Cardiac septum (tissue), 1 donor: Measurements from ENCODE around the gene CENPP. TPM values are rescaled to one million over a fixed set of nuclear protein-coding genes. Genes with fewer than 3 reads are reported as not detected.

Experiments
- DNase-seq: peaks from one replicate; pipeline ENCODE4 v3.0.0-alpha.2; 2020; ENCODE audit warnings: low spot score
- intact Hi-C: fragments of 100-400 bp; cut with DNase I; formaldehyde crosslinking; loops from one replicate; pipeline ENCODE4 v1.14.0; 2022
- total RNA-seq: library from RNA; stranded (reverse); fragmentation: NEBNext Ultra II Directional; extraction: Animal tissue kit (Norgen Biotek cat#: 25700); gene quantifications from one replicate; pipeline ENCODE4 v1.2.1, GENCODE V29; 2021
- donor health status: DM: no; HTN: no; CAD: no.

Gene CENPP
- total RNA-seq, 1 donor from 2014 or later = 3.5 TPM

- intact Hi-C loops = no loop called here
- peak; percentile 62 for DNase-seq
These were observed 328.9 kb downstream of the CENPP start for GRCh38 chr9:92654481-92655301.

GRCh38 chr9:92655366-92655765 is 329.6 kb downstream of the CENPP start:
- DNase-seq = peak; percentile 66
- intact Hi-C loops = no loop called here

- intact Hi-C loops = no loop called here
- peak; percentile 65 for DNase-seq
These were observed 330.3 kb downstream of the CENPP start for GRCh38 chr9:92655896-92656536.

DNA sequence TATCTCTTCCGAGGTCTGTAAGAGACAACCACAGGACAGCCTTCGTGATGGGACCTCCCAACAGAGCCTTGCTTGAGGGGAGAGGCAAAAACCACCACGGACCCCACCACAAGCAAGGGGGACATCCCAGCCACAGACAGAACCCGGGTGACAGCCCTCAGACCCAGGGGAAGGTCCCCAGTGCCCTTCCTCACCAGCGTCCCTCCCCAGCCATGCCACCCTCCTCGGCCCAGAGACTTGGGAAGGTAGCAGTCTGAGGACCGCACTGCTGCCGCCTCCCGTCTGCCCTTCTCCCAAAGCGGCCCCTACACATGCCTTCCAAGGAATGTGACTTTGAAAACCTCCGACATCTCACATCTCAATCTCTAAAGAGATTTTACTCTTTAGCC is 330.8 kb downstream of the CENPP start:
- intact Hi-C loops = no loop called here
- peak; percentile 39 for DNase-seq

DNA sequence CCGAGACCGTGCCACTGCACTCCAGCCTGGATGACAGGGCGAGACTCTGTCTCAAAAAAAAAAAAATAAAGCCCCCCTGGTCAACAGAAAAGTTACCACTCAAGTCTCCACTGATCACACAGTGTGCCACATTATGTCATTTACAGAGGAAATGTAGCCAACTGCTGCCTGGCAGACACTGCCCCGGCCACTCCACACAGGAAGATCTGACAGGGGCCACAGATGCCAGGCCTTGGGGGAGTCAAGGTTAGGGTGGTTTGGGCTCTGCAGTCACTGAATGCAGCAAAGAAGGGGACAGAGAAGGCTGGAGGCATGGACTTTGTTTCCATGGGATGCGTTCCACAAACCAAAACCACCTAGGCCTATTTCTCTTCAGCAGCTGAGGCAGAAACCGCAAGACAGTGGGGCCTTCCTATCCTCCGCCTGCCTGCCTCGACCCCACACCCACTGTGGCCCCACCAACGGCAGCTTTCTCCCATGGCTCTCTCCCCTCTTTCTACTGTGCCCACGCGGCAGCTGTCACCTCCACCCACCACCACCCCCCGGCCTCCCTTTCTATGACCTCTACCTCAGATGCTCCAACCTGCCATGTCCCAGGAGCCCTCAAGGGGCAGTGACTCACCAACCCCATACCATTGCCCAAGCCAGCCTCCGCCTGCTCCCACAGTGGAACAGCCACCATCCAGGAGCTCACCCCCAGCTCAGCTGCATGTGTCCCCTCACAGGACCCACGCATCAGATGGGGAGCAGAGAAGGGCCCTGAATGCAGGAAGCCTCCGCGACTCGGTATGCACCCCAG is 331.7 kb downstream of the CENPP start:
- intact Hi-C loops = no loop called here
- peak; percentile 71 for DNase-seq

DNA sequence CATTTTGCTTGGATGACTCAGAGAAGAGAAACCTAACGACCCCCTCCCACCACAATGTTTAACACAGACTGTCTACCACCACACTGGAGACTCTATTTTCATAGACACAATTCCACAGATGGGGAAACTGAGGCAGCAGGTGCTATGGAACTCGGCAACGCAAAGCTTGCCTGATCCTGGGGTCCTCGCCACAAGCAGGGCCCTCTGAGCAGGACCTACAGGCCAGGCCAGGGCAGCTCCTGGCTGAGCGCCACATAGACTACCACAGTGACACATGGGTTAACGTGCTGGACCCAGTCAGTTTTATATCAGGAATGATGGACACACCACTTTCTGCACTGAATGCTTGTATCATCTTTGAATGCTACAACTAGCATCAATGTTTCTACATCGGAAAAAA is 332.4 kb downstream of the CENPP start:
- intact Hi-C loops = no loop called here
- peak; percentile 31 for DNase-seq

- intact Hi-C loops = no loop called here
- DNase-seq = no peak
These were observed 332.9 kb downstream of the CENPP start for GRCh38 chr9:92658611-92659010.

GRCh38 chr9:92659601-92660000 is 333.8 kb downstream of the CENPP start:
- no peak for DNase-seq
- intact Hi-C loops = no loop called here

GRCh38 chr9:92660266-92660665 is 334.5 kb downstream of the CENPP start:
- intact Hi-C loops = no loop called here

DNA sequence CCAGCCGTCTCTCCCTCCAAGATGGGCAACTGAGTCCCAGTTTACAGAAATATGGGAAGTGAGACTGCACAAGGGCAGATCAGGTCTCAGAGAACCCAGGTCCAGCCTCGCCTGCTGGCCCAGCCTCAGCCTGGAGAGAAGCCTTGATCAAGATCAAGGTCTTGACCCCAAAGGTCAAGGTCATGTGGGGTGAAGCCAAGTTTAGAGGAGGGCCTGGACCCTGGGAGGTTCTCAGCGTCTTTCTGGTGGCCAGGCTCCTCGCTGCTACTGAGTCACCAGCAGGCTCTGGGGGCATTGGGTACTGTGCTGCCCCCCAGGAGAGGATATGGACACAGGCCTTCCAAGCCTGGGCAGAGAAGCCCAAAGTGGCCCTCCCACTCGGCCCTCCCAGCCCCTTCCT is 335.4 kb downstream of the CENPP start:
- peak; percentile 44 for DNase-seq
- intact Hi-C loops = no loop called here

More at GRCh38 chr9:92660266-92660665, 334.5 kb downstream of the CENPP start:
- no peak for DNase-seq

DNA sequence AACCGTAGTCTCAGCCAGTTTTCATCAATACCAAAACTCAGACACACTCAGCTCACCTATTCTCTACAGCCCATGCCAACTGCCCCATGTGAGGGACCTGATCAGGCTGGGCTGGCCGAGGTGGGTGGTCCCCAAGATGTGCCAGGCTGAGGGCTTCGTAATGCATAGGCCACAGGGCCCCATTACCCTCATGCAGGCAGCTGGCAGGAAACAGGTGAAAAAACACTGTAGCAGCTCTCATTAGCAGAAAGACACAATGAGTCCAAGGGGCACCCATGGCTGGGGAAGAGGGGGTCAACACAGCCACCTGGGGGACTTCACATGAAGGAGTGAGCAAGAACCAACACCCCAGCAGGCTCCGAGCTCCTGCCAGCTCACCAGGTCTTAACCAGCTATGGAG is 336.0 kb downstream of the CENPP start:
- intact Hi-C loops = no loop called here

DNA sequence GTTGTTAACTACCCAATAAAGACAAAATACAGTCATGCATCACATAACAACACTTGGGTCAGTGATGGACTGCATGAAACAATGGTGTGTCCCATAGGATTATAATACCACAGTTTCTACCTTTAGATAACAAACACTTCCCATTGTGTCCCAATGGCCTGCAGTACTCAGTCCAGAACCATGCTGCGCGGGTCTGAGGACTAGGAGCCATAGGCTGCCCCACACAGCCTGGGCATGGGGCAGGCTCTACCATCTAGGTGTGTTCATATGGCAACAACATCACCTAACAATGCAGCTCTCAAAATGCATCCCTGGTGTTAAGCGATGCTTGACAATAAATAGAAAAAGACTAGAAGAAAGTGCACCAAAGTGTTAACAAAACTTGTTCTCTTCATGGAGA is 337.4 kb downstream of the CENPP start:
- peak; percentile 54 for DNase-seq
- intact Hi-C loops = no loop called here

More for the DNA sequence above, 336.0 kb downstream of the CENPP start:
- DNase-seq = peak; percentile 7

DNA sequence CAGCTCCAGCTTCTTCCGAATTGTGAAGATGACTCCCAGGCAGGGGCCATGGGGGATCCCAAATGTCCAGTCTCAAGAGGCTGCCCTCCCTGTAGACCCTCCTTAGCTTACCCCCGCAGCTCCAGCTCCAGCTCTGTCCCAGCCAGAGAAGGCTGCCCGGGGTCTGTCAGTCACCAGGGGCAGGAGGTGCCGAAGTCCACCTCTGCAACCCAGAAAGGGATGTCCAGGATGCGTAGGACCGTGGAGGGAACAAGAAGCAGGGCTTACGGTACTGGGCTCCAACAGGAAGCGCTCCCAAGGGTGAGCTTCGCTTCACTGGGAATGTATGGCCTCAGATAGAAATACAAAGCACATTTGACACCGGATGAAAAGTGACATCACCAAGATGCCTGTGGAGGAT is 338.2 kb downstream of the CENPP start:
- DNase-seq = peak; percentile 49
- intact Hi-C loops = no loop called here

DNA sequence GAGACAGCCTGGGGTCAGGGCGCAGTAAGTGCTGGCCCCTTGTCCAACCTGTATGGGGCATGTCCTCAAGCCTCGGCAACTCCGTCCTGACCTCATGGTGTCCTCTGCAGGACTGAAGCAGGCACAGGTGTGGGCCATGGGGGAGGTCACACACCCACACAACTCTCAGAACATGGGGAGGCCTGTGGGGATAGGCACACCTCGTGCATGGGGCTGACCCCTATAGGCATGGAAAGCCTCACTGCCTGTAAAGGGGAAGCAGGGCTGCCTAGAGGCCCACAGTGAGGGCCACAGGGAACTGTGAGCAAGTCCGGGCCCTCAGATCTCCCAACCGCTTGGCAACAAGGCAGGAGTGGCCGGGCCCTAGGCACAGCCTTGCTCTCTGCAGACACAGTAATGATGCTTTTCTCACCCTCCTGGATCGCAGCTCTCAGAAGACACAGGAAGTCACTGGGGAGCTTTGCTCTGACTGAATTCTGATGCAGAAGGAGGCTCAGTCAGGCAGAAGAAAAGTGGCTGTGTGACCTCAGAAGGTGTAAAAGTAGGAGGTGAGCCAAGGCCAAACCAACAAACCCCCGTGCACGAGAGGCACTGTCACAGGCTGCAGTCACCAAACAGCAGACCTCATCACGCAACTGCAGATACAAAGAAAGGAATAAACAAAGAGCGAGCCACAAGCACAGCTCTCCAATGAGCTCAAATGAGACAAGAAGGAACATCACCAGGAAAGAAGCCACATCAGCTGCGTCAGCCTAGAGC is 338.8 kb downstream of the CENPP start:
- intact Hi-C loops = no loop called here
- no peak for DNase-seq

- intact Hi-C loops = no loop called here
These were observed 340.1 kb downstream of the CENPP start for GRCh38 chr9:92665836-92666235.

GRCh38 chr9:92666236-92666635 is 340.5 kb downstream of the CENPP start:
- no peak for DNase-seq
- intact Hi-C loops = no loop called here

More at GRCh38 chr9:92665836-92666235, 340.1 kb downstream of the CENPP start:
- no peak for DNase-seq

GRCh38 chr9:92666912-92667532 is 341.3 kb downstream of the CENPP start:
- intact Hi-C loops = no loop called here
- DNase-seq = no peak

GRCh38 chr9:92668746-92669526 is 343.2 kb downstream of the CENPP start:
- intact Hi-C loops = no loop called here
- no peak for DNase-seq
